GM12891 (cell line): ENCODE data around the gene NET1.
"Not testable (repeated sequence)": the region's sequence is repeated elsewhere in the genome, so short reads cannot be mapped to it uniquely, and the experiment has no call there.

ENCODE experiments used
- POLR2A ChIP-seq: IDR thresholded peaks from 2 replicates; pipeline ENCODE4 v1.6.1; 2011; ENCODE audit warnings: low read depth, low read length, control low read depth
- POLR2AphosphoS5 ChIP-seq: IDR thresholded peaks from 2 replicates; pipeline ENCODE4 v1.6.1; 2011; ENCODE audit warnings: low read depth, low read length, control low read depth
- SPI1 ChIP-seq: IDR thresholded peaks from 2 replicates; pipeline ENCODE4 v1.6.1; 2011; ENCODE audit warnings: low read depth, low read length, control low read depth
- TAF1 ChIP-seq: IDR thresholded peaks from 2 replicates; pipeline ENCODE4 v1.6.1; 2011; ENCODE audit warnings: low read depth, low read length, control low read depth

DNA sequence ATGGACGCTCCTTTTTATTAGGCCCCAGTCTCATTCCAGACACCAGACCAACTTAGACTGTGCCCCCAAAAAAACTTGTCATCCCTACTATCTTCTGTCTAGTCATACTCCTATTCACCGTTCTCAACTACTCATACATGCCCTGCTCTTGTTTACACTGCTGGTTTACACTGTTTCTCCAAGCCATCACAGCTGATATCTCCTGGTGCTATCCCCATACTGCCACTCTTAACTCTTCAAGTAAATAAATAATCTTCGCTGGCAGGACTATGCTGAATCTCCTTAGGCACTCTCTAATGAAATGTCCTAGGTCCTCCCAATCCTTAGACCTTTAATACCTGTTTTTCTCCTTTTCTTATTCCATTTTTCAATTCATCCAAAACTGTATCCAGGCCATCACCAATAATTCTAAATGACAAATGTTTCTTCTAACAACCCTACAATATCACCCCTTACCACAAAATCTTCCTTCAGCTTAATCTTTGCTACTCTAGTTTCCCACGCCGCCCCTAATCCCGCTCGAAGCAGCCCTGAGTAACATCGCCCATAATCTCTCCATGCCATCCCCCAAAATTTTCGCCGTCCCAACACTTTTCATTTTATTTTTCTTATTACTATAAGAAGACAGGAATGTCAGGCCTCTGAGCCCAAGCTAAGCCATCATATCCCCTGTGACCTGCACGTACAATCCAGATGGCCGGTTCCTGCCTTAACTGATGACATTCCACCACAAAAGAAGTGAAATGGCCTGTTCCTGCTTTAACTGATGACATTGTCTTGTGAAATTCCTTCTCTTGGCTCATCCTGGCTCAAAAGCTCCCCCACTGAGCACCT, 63.8 kb downstream of the NET1 start:
- TF ChIP-seq TAF1, POLR2A, POLR2AphosphoS5, SPI1: not testable (repeated sequence)
